A549 (cell line): ENCODE data around the gene CMTM1. TPM values are rescaled to one million over a fixed set of nuclear protein-coding genes. Genes with fewer than 3 reads are reported as not detected.

Source experiments
- ATAC-seq, 2 experiments: fragments of 200-7000 bp in 1 of 2; fragments of >200 bp in 1 of 2; cut with Nextera tagmentation in 1 of 2; cut with Tn5 transposase in 1 of 2; 3 replicates each; pipeline versions ENCODE4 v1.8.0 to v1.9.1; 2018 to 2020; ENCODE audit warnings: mild to moderate bottlenecking in 1 of 2, moderate library complexity in 1 of 2
- CTCF ChIA-PET: fragments of 300-600 bp; sonication (Branson Sonifier 250); formaldehyde crosslinking; extraction: SDS; loops from one replicate; lab custom pipeline; 2021; ENCODE audit warnings: antibody characterized with exemption, inconsistent platforms; lab: Yijun Ruan, JAX
- POLR2A ChIA-PET: fragments of 350-600 bp; formaldehyde crosslinking; extraction: SDS; loops from one replicate; lab custom pipeline; 2021; ENCODE audit warnings: antibody characterized with exemption, inconsistent platforms; lab: Yijun Ruan, JAX
- DNase-seq, 2 experiments: peaks; one replicate each; pipeline versions ENCODE4 v3.0.0 to v3.0.0-alpha.2; 2011 to 2016; ENCODE audit warnings: low read depth in 1 of 2, low spot score in 1 of 2
- FAIRE-seq: peaks from 2 replicates; lab custom pipeline; 2011; peaks lifted over from hg19 to GRCh38; lab: Jason Lieb, UNC
- H3K27ac ChIP-seq, 2 experiments: fragments of >200 bp; sonication (Bioruptor Twin); formaldehyde crosslinking; 3 replicates each; pipeline ENCODE4 v1.5.1; 2016 to 2017
- H3K4me1 ChIP-seq: fragments of >200 bp; sonication (Bioruptor Twin); formaldehyde crosslinking; 3 replicates; pipeline ENCODE4 v1.6.1; 2016
- H3K4me2 ChIP-seq: fragments of >200 bp; sonication (Bioruptor Twin); formaldehyde crosslinking; 3 replicates; pipeline ENCODE4 v1.6.1; 2016
- H3K4me3 ChIP-seq: fragments of >200 bp; sonication (Bioruptor Twin); formaldehyde crosslinking; 3 replicates; pipeline ENCODE4 v1.5.1; 2016
- H3K9me3 ChIP-seq: fragments of >200 bp; sonication (Bioruptor Twin); formaldehyde crosslinking; 3 replicates; pipeline ENCODE4 v1.6.1; 2016
- BCL3 ChIP-seq: fragments of >200 bp; sonication (Bioruptor Twin); formaldehyde crosslinking; IDR thresholded peaks from 3 replicates; pipeline ENCODE4 v1.6.1; 2016
- BHLHE40 ChIP-seq: IDR thresholded peaks from 2 replicates; pipeline ENCODE4 v1.6.1; 2012; ENCODE audit warnings: low read depth, low read length, inconsistent platforms
- CBX2 ChIP-seq: fragments of 200-600 bp; sonication (generic); IDR thresholded peaks from 2 replicates; pipeline ENCODE4 v1.6.1; 2016; ENCODE audit warnings: low read depth, mild to moderate bottlenecking, borderline replicate concordance
- EP300 ChIP-seq, 2 experiments: fragments of >200 bp; sonication (Bioruptor Twin); formaldehyde crosslinking; IDR thresholded peaks; 2 replicates in 1 of 2; 3 replicates in 1 of 2; pipeline ENCODE4 v1.6.1; 2016 to 2017
- HDAC2 ChIP-seq: fragments of 200-600 bp; sonication (generic); IDR thresholded peaks from 2 replicates; pipeline ENCODE4 v1.6.1; 2016
- HOXA7 ChIP-seq: fragments of 250-450 bp; sonication (Bioruptor Pico); IDR thresholded peaks from 2 replicates; pipeline ENCODE4 v1.5.0; 2020; ENCODE audit warnings: mild to moderate bottlenecking, moderate library complexity
- JUNB ChIP-seq: fragments of >200 bp; sonication (Bioruptor Twin); formaldehyde crosslinking; IDR thresholded peaks from 2 replicates; pipeline ENCODE4 v1.6.1; 2016
- MYC ChIP-seq: IDR thresholded peaks from 2 replicates; pipeline ENCODE4 v1.6.1; 2012; ENCODE audit warnings: mild to moderate bottlenecking, inconsistent platforms, low read length, improper control_type of control experiment, borderline replicate concordance
- NR3C1 ChIP-seq: fragments of >200 bp; sonication (Bioruptor Twin); formaldehyde crosslinking; IDR thresholded peaks from 3 replicates; pipeline ENCODE4 v1.6.1; 2017
- POLR2AphosphoS2 ChIP-seq: conservative IDR thresholded peaks from 2 replicates; pipeline ENCODE4 v1.6.1; 2012; ENCODE audit warnings: low read length, improper control_type of control experiment, inconsistent platforms
- SMC3 ChIP-seq: fragments of >200 bp; sonication (Bioruptor Twin); formaldehyde crosslinking; IDR thresholded peaks from 3 replicates; pipeline ENCODE4 v1.6.1; 2018; ENCODE audit warnings: inconsistent platforms
- TFCP2L1 ChIP-seq: fragments of 250-450 bp; sonication (Bioruptor Pico); IDR thresholded peaks from 2 replicates; pipeline ENCODE4 v1.5.0; 2021; ENCODE audit warnings: mild to moderate bottlenecking
- WGBS: methylation state at CpG from one replicate; pipeline ENCODE4 v1.1.6; 2017; ENCODE audit errors: missing lambda C conversion rate; 5-methylcytosine and 5-hydroxymethylcytosine counted together
- polyA plus RNA-seq, 4 experiments: library from polyadenylated mRNA; depleted of rRNA in 3 of 4; stranded (reverse); fragments of >200 nt; fragmentation: RNase III in 1 of 4; extraction: RNeasy Plus Mini Kit Qiagen cat#74134 plus additional on column Dnase treatment in 1 of 4; gene quantifications; 2 replicates in 3 of 4; 3 replicates in 1 of 4; pipeline ENCODE4 v1.2.3, GENCODE V29; 2011 to 2017
- TF ChIP-seq, protein P1 (sequence below): fragments of 250-450 bp; sonication (Bioruptor Pico); IDR thresholded peaks from 2 replicates; pipeline ENCODE4 v1.5.0; 2021; ENCODE audit warnings: mild to moderate bottlenecking, moderate library complexity, borderline replicate concordance
- TF ChIP-seq, protein P2 (sequence below): IDR thresholded peaks from 2 replicates; pipeline ENCODE4 v1.6.1; 2012; ENCODE audit warnings: low read depth, borderline replicate concordance
- TF ChIP-seq, protein P3 (sequence below): IDR thresholded peaks from 2 replicates; pipeline ENCODE4 v1.6.1; 2012

The CMTM1 gene
- polyA plus RNA-seq, 2 of the 4 experiments (the other 2 are of a cell fraction): 1.3 to 1.9 TPM

- ATAC-seq (no peak), FAIRE-seq (no peak), DNase-seq (no peak)
- Histone ChIP-seq H3K4me3 (no peak overlapping the region), H3K9me3 (no peaks in the 10 kb centered on the region), H3K4me2 (no peak overlapping the region), H3K4me1 (no peaks in the 10 kb centered on the region), H3K27ac (no peak overlapping the region)
- TF ChIP-seq NR3C1 (no peak), TFCP2L1 (CRISPR knock-in tag) (no peak), SMC3 (no peak), HOXA7 (CRISPR knock-in tag) (no peak), POLR2AphosphoS2 (no peak), HDAC2 (no peak), BHLHE40 (no peak), JUNB (no peak)
- TF ChIP-seq, protein P1, sequence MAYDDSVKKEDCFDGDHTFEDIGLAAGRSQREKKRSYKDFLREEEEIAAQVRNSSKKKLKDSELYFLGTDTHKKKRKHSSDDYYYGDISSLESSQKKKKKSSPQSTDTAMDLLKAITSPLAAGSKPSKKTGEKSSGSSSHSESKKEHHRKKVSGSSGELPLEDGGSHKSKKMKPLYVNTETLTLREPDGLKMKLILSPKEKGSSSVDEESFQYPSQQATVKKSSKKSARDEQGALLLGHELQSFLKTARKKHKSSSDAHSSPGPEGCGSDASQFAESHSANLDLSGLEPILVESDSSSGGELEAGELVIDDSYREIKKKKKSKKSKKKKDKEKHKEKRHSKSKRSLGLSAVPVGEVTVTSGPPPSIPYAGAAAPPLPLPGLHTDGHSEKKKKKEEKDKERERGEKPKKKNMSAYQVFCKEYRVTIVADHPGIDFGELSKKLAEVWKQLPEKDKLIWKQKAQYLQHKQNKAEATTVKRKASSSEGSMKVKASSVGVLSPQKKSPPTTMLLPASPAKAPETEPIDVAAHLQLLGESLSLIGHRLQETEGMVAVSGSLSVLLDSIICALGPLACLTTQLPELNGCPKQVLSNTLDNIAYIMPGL (CRISPR knock-in tag): no peak
- CTCF ChIA-PET: interaction anchor here (1.1 to 1.8 kb wide), 4 partner anchors 8 to 18 kb away, joined by 3 to 5 read pairs (median 4); no protein-coding TSS in a partner anchor
- WGBS: 65% methylated on average over 6 of the region's 6 CpGs
- POLR2A ChIA-PET: no interaction called here
These were observed 36.8 kb upstream of the CMTM1 start for GRCh38 chr16:66529475-66529874.

- FAIRE-seq: no peak
- whole genome bisulfite sequencing: 96% methylated on average over 1 of the region's 1 CpG
These were observed 31.9 kb upstream of the CMTM1 start for GRCh38 chr16:66534376-66534799.

More at GRCh38 chr16:66534376-66534799, 31.9 kb upstream of the CMTM1 start:
- CTCF ChIA-PET: interaction anchor here (1.3 to 1.5 kb wide), 2 partner anchors 9 to 10 kb away, joined by 3 to 4 read pairs; no protein-coding TSS in a partner anchor
- ATAC-seq (no peak), DNase-seq (no peak)
- POLR2A ChIA-PET: no interaction called here
- Histone ChIP-seq H3K4me3 (no peak overlapping the region), H3K27ac (no peak overlapping the region), H3K4me2 (no peak overlapping the region), H3K4me1 (no peaks in the 10 kb centered on the region), H3K9me3 (no peaks in the 10 kb centered on the region)
- no peak for TF ChIP-seq HDAC2
- TF ChIP-seq, protein P2, sequence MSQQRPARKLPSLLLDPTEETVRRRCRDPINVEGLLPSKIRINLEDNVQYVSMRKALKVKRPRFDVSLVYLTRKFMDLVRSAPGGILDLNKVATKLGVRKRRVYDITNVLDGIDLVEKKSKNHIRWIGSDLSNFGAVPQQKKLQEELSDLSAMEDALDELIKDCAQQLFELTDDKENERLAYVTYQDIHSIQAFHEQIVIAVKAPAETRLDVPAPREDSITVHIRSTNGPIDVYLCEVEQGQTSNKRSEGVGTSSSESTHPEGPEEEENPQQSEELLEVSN: no peak
- no peak for TF ChIP-seq MYC
- no peak for TF ChIP-seq CBX2
- TF ChIP-seq, protein P1 (CRISPR knock-in tag): no peak
- TF ChIP-seq, protein P3, sequence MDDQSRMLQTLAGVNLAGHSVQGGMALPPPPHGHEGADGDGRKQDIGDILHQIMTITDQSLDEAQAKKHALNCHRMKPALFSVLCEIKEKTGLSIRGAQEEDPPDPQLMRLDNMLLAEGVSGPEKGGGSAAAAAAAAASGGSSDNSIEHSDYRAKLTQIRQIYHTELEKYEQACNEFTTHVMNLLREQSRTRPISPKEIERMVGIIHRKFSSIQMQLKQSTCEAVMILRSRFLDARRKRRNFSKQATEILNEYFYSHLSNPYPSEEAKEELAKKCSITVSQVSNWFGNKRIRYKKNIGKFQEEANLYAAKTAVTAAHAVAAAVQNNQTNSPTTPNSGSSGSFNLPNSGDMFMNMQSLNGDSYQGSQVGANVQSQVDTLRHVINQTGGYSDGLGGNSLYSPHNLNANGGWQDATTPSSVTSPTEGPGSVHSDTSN: no peak
- no peak for TF ChIP-seq SMC3
- no peak for TF ChIP-seq EP300 (IDR thresholded peaks at IDR 0.05)
- TF ChIP-seq BCL3: no peak
